ENCODE data around the gene USP53.

GRCh38 chr4:119179011-119179410 is 33.5 kb upstream of the USP53 start:
- TF ChIP-seq GATA2 (IDR thresholded peaks at IDR 0.05; ENCODE audit: low read depth, low read length) (no peak), GATA3 (IDR thresholded peaks at IDR 0.05; ENCODE audit: low read depth, low read length) (no peak)
